Liver (tissue), 9 donors: Measurements from ENCODE around the gene PLB1. TPM values are rescaled to one million over a fixed set of nuclear protein-coding genes. Genes with fewer than 3 reads are reported as not detected.

Source experiments
- DNase-seq: peaks from one replicate; pipeline ENCODE4 v3.0.0-alpha.2; 2017; ENCODE audit warnings: low spot score
- H3K27ac ChIP-seq, 2 donors: one replicate each; pipeline ENCODE4 v1.7.0; 2013; ENCODE audit warnings: inconsistent platforms in 2 of 2, low read length in 2 of 2, control low read depth in 1 of 2, low read depth in 1 of 2, mild to moderate bottlenecking in 1 of 2
- H3K27me3 ChIP-seq, 4 donors: one replicate each; pipeline versions ENCODE4 v1.6.1 to v1.7.0; 2013; ENCODE audit warnings: low read length in 3 of 4, inconsistent platforms in 1 of 4, mild to moderate bottlenecking in 1 of 4, moderate library complexity in 1 of 4; ENCODE audit not compliant: control insufficient read depth in 4 of 4, insufficient read depth in 4 of 4
- H3K36me3 ChIP-seq, 4 donors: one replicate each; pipeline versions ENCODE4 v1.6.1 to v1.7.0; 2013; ENCODE audit warnings: low read length in 3 of 4, mild to moderate bottlenecking in 3 of 4, low read depth in 1 of 4, moderate library complexity in 1 of 4; ENCODE audit not compliant: control insufficient read depth in 4 of 4, insufficient read depth in 3 of 4
- H3K4me1 ChIP-seq, 4 donors: one replicate each; pipeline versions ENCODE4 v1.6.1 to v1.7.0; 2013; ENCODE audit warnings: low read length in 3 of 4, mild to moderate bottlenecking in 3 of 4, moderate library complexity in 1 of 4; ENCODE audit not compliant: control insufficient read depth in 4 of 4, insufficient read depth in 4 of 4
- H3K4me3 ChIP-seq, 3 donors: one replicate each; pipeline versions ENCODE4 v1.6.1 to v1.7.0; 2013; ENCODE audit warnings: low read length in 3 of 3, control low read depth in 1 of 3, low read depth in 1 of 3, mild to moderate bottlenecking in 1 of 3
- H3K9ac ChIP-seq, 2 donors: one replicate each; pipeline ENCODE4 v1.7.0; 2013; ENCODE audit warnings: low read length in 2 of 2, mild to moderate bottlenecking in 2 of 2, moderate library complexity in 2 of 2, control low read depth in 1 of 2, low read depth in 1 of 2
- H3K9me3 ChIP-seq, 4 donors: one replicate each; pipeline versions ENCODE4 v1.6.1 to v1.7.0; 2013; ENCODE audit warnings: low read length in 3 of 4; ENCODE audit not compliant: control insufficient read depth in 4 of 4
- ATF3 ChIP-seq: IDR thresholded peaks from 2 replicates; pipeline ENCODE4 v1.6.1; 2016; ENCODE audit warnings: antibody characterized with exemption
- CTCF ChIP-seq: fragments of 150-350 bp; IDR thresholded peaks from 2 replicates; pipeline ENCODE4 v1.5.1; 2017; ENCODE audit warnings: improper control_type of control experiment, low read depth, low read length; ENCODE audit not compliant: missing input control
- FOXA1 ChIP-seq: IDR thresholded peaks from 2 replicates; pipeline ENCODE4 v1.6.1; 2016; ENCODE audit warnings: antibody characterized with exemption
- FOXA2 ChIP-seq: IDR thresholded peaks from 2 replicates; pipeline ENCODE4 v1.6.1; 2016; ENCODE audit warnings: antibody characterized with exemption
- HNF4G ChIP-seq: IDR thresholded peaks from 2 replicates; pipeline ENCODE4 v1.6.1; 2016; ENCODE audit warnings: antibody characterized with exemption
- JUND ChIP-seq, 2 donors: IDR thresholded peaks; 2 replicates each; pipeline ENCODE4 v1.6.1; 2016; ENCODE audit warnings: antibody characterized with exemption in 2 of 2
- MAX ChIP-seq: IDR thresholded peaks from 2 replicates; pipeline ENCODE4 v1.6.1; 2016; ENCODE audit warnings: antibody characterized with exemption
- NR2F2 ChIP-seq: IDR thresholded peaks from 2 replicates; pipeline ENCODE4 v1.6.1; 2016; ENCODE audit warnings: antibody characterized with exemption
- RAD21 ChIP-seq, 2 donors: IDR thresholded peaks; 2 replicates each; pipeline ENCODE4 v1.6.1; 2016; ENCODE audit warnings: antibody characterized with exemption in 2 of 2, mild to moderate bottlenecking in 2 of 2
- REST ChIP-seq: IDR thresholded peaks from 2 replicates; pipeline ENCODE4 v1.6.1; 2016; ENCODE audit warnings: antibody characterized with exemption, mild to moderate bottlenecking
- RXRA ChIP-seq, 2 donors: IDR thresholded peaks; 2 replicates each; pipeline ENCODE4 v1.6.1; 2017 to 2018; ENCODE audit warnings: antibody characterized with exemption in 2 of 2, mild to moderate bottlenecking in 1 of 2
- SP1 ChIP-seq: IDR thresholded peaks from 2 replicates; pipeline ENCODE4 v1.6.1; 2018; ENCODE audit warnings: antibody characterized with exemption, mild to moderate bottlenecking
- WGBS: extraction: QIAGEN DNeasy Blood & Tissue Kit; methylation state at CpG from one replicate; pipeline ENCODE4 v1.1.7; 2013; 5-methylcytosine and 5-hydroxymethylcytosine counted together
- polyA plus RNA-seq, 2 donors: library from polyadenylated mRNA; stranded (reverse) in 1 of 2; unstranded in 1 of 2; fragments of 200-250 nt in 1 of 2; fragments of >200 nt in 1 of 2; fragmentation: Nextera tagmentation in 1 of 2; extraction: Ambion mirVana in 1 of 2; gene quantifications; one replicate each; pipeline versions ENCODE4 v1.2.1 to v1.2.3, GENCODE V29; 2013 to 2015
- total RNA-seq, 2 donors: library from RNA; depleted of rRNA; stranded (reverse); fragments of >200 nt; gene quantifications; one replicate each; pipeline ENCODE4 v1.2.3, GENCODE V29; 2014
- donor health status: healthy.
- donor health status: healthy.
- donor health status: healthy.
- donor health status: healthy.
- donor health status: healthy.

PLB1 gene
- total and polyA plus RNA-seq, 4 donors, result 0.58 to 4.5 (median 1.6) TPM

GRCh38 chr2:28516950-28517349 is 21.1 kb downstream of the PLB1 start:
- H3K4me1 ChIP-seq, result no peaks in the 10 kb centered on the region
- DNase-seq, result no peak
- no peak overlapping the region for H3K27ac ChIP-seq
- no peaks in the 10 kb centered on the region for H3K27me3 ChIP-seq
- no peak overlapping the region for H3K9ac ChIP-seq
- H3K4me3 ChIP-seq, result no peak overlapping the region
- no peaks in the 10 kb centered on the region for H3K9me3 ChIP-seq
- H3K36me3 ChIP-seq, result no peaks in the 10 kb centered on the region
- TF ChIP-seq REST (no peak), HNF4G (no peak), NR2F2 (no peak), SP1 (no peak), ATF3 (no peak), RAD21 (IDR thresholded peaks at IDR 0.05) (no peak)
- WGBS, result 80% methylated on average over 6 of the region's 6 CpGs

GRCh38 chr2:28521663-28522062 is 25.8 kb downstream of the PLB1 start:
- H3K27me3 ChIP-seq, result peaks cover 0 to 4% (median 0%) of the 10 kb centered on the region in 4 donors
- no peak overlapping the region for H3K9ac ChIP-seq
- no peaks in the 10 kb centered on the region for H3K4me1 ChIP-seq
- H3K9me3 ChIP-seq, result no peaks in the 10 kb centered on the region
- 27% methylated on average over 3 of the region's 3 CpGs for WGBS
- no peaks in the 10 kb centered on the region for H3K36me3 ChIP-seq
- no peak overlapping the region for H3K27ac ChIP-seq
- no peak overlapping the region for H3K4me3 ChIP-seq
- no peak for DNase-seq
- TF ChIP-seq RXRA (IDR thresholded peaks at IDR 0.05) (no peak), NR2F2 (no peak), FOXA1 (no peak), FOXA2 (no peak), JUND (IDR thresholded peaks at IDR 0.05) (no peak), MAX (no peak), ATF3 (no peak)

- DNase-seq, result no peak
- Histone ChIP-seq H3K9me3 (no peaks in the 10 kb centered on the region), H3K4me1 (no peaks in the 10 kb centered on the region), H3K4me3 (no peak overlapping the region), H3K9ac (no peak overlapping the region), H3K27ac (no peak overlapping the region), H3K36me3 (no peaks in the 10 kb centered on the region), H3K27me3 (peaks cover 0 to 4% (median 0%) of the 10 kb centered on the region in 4 donors)
- 46% methylated on average over 11 of the region's 11 CpGs for WGBS
- TF ChIP-seq CTCF, result no peak
Observed at GRCh38 chr2:28522481-28522880, 26.6 kb downstream of the PLB1 start.
